Pulmonary artery endothelial cell (primary cell): ENCODE results near the gene LFNG. TPM values are rescaled to one million over a fixed set of nuclear protein-coding genes. Genes with fewer than 3 reads are reported as not detected.

Source experiments
- DNase-seq: peaks from one replicate; pipeline ENCODE4 v3.0.0-alpha.2; 2011; ENCODE audit warnings: low read depth, low spot score
- total RNA-seq: library from RNA; depleted of rRNA; stranded (reverse); fragments of >200 nt; gene quantifications from 2 replicates; pipeline ENCODE4 v1.2.3, GENCODE V29; 2014

The LFNG gene
- total RNA-seq, 1 donor from 2014 or later, result 8.6 TPM

- no peak for DNase-seq
Observed at GRCh38 chr7:2570021-2570420, 50.4 kb downstream of the LFNG start.

DNA sequence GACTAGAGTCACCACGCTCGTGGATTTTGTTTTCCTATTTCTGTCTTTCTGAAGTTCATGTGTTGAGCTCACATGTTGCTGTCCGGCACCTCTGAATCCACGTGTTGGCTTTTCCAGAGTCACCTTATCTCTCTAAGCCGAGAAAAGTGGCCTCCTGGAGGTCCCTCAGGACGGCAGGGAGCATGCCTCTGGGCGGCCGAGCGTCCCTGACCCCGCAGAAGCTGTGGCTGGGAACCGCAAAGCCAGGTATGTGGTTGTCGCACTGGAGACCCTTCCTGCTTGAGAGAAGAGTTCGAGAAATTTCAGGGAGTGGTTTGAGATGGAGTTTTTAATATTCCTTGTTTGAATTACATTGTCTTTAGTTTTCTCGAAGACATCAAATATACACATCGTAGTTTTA, 51.8 kb downstream of the LFNG start:
- no peak for DNase-seq

- DNase-seq, result no peak
Observed at GRCh38 chr7:2572101-2572842, 52.7 kb downstream of the LFNG start.

DNA sequence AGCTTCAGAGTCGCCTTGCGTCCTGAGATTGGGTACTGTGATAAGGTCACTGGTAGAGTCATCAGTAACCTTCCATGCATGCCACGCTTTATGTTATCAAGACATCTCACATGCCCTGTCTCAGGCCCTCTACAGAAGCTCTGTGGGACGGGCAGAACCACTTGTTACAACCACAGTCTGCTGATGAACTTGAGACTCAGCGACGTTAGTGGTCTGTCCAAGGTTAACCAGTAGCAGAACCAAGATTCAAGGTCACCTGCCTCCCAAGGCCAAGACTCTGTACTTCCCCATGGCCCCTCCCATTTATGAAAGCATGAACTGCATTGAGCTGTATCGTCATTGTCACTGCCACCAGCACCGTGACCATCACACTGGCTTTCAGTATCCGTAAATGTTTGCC, 54.2 kb downstream of the LFNG start:
- no peak for DNase-seq

DNA sequence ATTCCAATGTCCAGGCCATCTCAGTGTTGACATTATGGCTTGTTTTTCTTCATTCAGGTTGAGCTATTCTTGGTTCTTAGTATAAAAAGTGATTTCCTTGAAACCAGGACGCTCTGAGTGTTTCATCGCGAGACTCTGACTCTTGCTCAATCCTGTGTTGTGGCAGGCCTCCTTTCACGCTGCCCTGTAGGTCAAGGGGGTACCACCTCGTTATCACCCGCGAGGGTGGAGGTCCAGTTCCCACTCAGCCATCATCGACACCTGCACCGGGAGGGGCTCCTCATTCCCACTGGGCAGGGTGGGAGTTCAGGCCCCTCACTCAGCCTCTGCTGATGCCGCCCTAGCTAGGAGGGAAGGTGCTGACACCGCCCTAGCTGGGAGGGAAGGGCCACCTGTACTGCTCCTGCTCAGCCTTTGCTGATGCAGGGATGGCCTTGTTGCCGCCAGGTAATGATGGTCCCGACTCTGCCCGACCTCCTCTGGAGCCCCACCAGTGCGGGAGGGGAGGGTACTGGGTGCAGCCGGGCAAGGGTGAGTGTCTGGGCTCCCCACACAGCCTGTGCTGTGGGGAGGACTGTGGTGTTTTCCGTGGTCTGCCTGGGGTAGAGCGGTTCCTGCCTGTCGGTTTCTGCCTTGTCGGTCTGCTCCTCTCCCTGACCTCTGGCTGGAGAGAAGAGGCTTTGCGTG, 55.6 kb downstream of the LFNG start:
- no peak for DNase-seq

- DNase-seq, result no peak
Observed at GRCh38 chr7:2575733-2576340, 56.3 kb downstream of the LFNG start.

- DNase-seq, result no peak
Observed at GRCh38 chr7:2576742-2577491, 57.3 kb downstream of the LFNG start.

Other genes starting within 250 kb of the LFNG start
- 11.1 and 13.1 TPM in 2 replicates for gene SNX8, start 205.3 kb upstream of the LFNG start, total RNA-seq
- gene EIF3B, start 164.9 kb upstream of the LFNG start, total RNA-seq, result 280 and 312 TPM in 2 replicates
- gene CHST12, start 116.2 kb upstream of the LFNG start, total RNA-seq, result 7.5 and 8.3 TPM in 2 replicates
- not detected in 2 replicates for gene GRIFIN, start 43.4 kb upstream of the LFNG start, total RNA-seq
- 19.2 and 31.2 TPM in 2 replicates for gene BRAT1, start 35.8 kb downstream of the LFNG start, total RNA-seq
- gene IQCE, start 39.2 kb downstream of the LFNG start, total RNA-seq, result 7.1 and 10.3 TPM in 2 replicates
- 48.3 and 54.7 TPM in 2 replicates for gene TTYH3, start 112.2 kb downstream of the LFNG start, total RNA-seq
- gene AMZ1, start 168.4 kb downstream of the LFNG start, total RNA-seq, result not detected in 2 replicates